Measurements from ENCODE around the gene EML2.

DNA sequence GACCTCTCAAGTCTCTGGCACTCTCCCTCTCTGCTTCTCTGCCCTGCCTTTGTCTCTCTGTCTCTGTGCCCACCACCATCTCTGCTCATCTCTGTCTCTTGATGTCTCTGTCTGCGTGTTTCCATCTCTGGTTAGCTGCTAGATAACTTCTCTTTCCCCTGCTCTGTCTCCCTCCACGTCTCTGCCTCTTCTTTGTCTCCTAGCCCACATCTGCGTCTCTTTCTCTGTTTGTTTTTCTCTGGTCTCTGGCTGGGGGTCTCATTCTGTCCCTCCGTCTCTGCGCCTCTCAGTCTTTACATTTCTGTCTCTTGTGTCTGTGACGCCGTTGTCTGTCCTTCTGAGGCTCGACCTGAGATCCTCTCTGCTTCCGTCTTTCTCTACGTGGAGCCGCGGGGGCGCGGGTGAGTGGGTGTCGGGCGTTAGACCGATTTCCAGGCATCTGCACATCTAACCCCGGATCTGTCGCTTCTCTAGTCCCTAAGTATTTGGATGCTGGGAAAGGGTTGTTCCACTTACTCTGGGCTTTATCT lies 29.2 kb upstream of the EML2 start:
- TF ChIP-seq, protein P1, sequence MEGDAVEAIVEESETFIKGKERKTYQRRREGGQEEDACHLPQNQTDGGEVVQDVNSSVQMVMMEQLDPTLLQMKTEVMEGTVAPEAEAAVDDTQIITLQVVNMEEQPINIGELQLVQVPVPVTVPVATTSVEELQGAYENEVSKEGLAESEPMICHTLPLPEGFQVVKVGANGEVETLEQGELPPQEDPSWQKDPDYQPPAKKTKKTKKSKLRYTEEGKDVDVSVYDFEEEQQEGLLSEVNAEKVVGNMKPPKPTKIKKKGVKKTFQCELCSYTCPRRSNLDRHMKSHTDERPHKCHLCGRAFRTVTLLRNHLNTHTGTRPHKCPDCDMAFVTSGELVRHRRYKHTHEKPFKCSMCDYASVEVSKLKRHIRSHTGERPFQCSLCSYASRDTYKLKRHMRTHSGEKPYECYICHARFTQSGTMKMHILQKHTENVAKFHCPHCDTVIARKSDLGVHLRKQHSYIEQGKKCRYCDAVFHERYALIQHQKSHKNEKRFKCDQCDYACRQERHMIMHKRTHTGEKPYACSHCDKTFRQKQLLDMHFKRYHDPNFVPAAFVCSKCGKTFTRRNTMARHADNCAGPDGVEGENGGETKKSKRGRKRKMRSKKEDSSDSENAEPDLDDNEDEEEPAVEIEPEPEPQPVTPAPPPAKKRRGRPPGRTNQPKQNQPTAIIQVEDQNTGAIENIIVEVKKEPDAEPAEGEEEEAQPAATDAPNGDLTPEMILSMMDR (IDR thresholded peaks at IDR 0.05), result no peak
- no peak for TF ChIP-seq EP300 (IDR thresholded peaks at IDR 0.05)
